Measurements from ENCODE around the gene HHIP. TPM values are rescaled to one million over a fixed set of nuclear protein-coding genes. Genes with fewer than 3 reads are reported as not detected.

HHIP gene, protein sequence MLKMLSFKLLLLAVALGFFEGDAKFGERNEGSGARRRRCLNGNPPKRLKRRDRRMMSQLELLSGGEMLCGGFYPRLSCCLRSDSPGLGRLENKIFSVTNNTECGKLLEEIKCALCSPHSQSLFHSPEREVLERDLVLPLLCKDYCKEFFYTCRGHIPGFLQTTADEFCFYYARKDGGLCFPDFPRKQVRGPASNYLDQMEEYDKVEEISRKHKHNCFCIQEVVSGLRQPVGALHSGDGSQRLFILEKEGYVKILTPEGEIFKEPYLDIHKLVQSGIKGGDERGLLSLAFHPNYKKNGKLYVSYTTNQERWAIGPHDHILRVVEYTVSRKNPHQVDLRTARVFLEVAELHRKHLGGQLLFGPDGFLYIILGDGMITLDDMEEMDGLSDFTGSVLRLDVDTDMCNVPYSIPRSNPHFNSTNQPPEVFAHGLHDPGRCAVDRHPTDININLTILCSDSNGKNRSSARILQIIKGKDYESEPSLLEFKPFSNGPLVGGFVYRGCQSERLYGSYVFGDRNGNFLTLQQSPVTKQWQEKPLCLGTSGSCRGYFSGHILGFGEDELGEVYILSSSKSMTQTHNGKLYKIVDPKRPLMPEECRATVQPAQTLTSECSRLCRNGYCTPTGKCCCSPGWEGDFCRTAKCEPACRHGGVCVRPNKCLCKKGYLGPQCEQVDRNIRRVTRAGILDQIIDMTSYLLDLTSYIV
- under 0.01 and 0.43 TPM in 2 replicates for total RNA-seq

GRCh38 chr4:144645631-144646522 lies at the start of gene HHIP:
TSS of gene HHIP (plus strand) at chr4:144646156. CDS start at chr4:144646676, 520 bp downstream.

